ENCODE data around the gene CCNL2. TPM values are rescaled to one million over a fixed set of nuclear protein-coding genes. Genes with fewer than 3 reads are reported as not detected.

The CCNL2 gene
- total and polyA plus RNA-seq, 12 donors: 53.4 to 893 (median 168) TPM

- intact Hi-C loops (cut with DNase I): no loop called here
- 77 to 82% (median 79%) methylated on average over 2 to 8 of the region's 8 CpGs; no CpG with 5 or more reads in 1 of the 4 donors for WGBS, 4 donors
- DNase-seq: no peak
- no peaks in the 10 kb centered on the region for H3K4me1 ChIP-seq (replicated peaks in 1 of 2)
- H3K27me3 ChIP-seq: no peaks in the 10 kb centered on the region
- no peak overlapping the region for H3K4me3 ChIP-seq
- H3K27ac ChIP-seq: no peak overlapping the region
- no peaks in the 10 kb centered on the region for H3K9me3 ChIP-seq (replicated peaks in 1 of 3)
- TF ChIP-seq POLR2A (IDR thresholded peaks at IDR 0.05) (no peak), CTCF (IDR thresholded peaks at IDR 0.05) (no peak)
- peaks cover 0 to 12% of the 10 kb centered on the region in 2 donors for H3K36me3 ChIP-seq (replicated peaks in 1 of 2)
Measured at GRCh38 chr1:1381294-1381693, 17.8 kb downstream of the CCNL2 start.

- no peak for DNase-seq
- Histone ChIP-seq H3K36me3 (replicated peaks in 1 of 2) (peaks cover 0 to 8% of the 10 kb centered on the region in 2 donors), H3K9me3 (replicated peaks in 1 of 3) (no peaks in the 10 kb centered on the region), H3K27me3 (no peaks in the 10 kb centered on the region), H3K4me3 (no peak overlapping the region), H3K4me1 (replicated peaks in 1 of 2) (peaks cover 0 to 3% of the 10 kb centered on the region in 2 donors), H3K27ac (no peak overlapping the region)
- WGBS, 4 donors: 90 to 97% (median 90%) methylated on average over 6 to 16 of the region's 16 CpGs; no CpG with 5 or more reads in 1 of the 4 donors
- intact Hi-C loops (cut with DNase I): no loop called here
- TF ChIP-seq POLR2A (IDR thresholded peaks at IDR 0.05) (no peak), CTCF (IDR thresholded peaks at IDR 0.05) (no peak)
Measured at GRCh38 chr1:1380860-1381259, 18.3 kb downstream of the CCNL2 start.

- TF ChIP-seq POLR2A (IDR thresholded peaks at IDR 0.05): no peak
- TF ChIP-seq CTCF (IDR thresholded peaks at IDR 0.05): no peak
- H3K4me3 ChIP-seq: no peak overlapping the region
- no peaks in the 10 kb centered on the region for H3K9me3 ChIP-seq (replicated peaks in 1 of 3)
- H3K27ac ChIP-seq: no peak overlapping the region
- 91 to 97% (median 95%) methylated on average over 16 of the region's 16 CpGs for WGBS, 4 donors
- peaks cover 0 to 10% of the 10 kb centered on the region in 2 donors for H3K36me3 ChIP-seq (replicated peaks in 1 of 2)
- H3K4me1 ChIP-seq (replicated peaks in 1 of 2): peaks cover 7 to 20% of the 10 kb centered on the region in 2 donors
- intact Hi-C loops (cut with DNase I): no loop called here
- H3K27me3 ChIP-seq: no peaks in the 10 kb centered on the region
- no peak for DNase-seq
Measured at GRCh38 chr1:1377540-1378205, 21.5 kb downstream of the CCNL2 start.

- peak overlapping the region in 1 of 5 donors; percentile 94 for H3K27ac ChIP-seq
- no peak overlapping the region for H3K4me3 ChIP-seq
- H3K27me3 ChIP-seq: no peaks in the 10 kb centered on the region
- H3K36me3 ChIP-seq (replicated peaks in 1 of 2): peaks cover 0 to 10% of the 10 kb centered on the region in 2 donors
- WGBS, 4 donors: 86 to 93% (median 87%) methylated on average over 6 to 10 of the region's 10 CpGs
- DNase-seq: no peak
- intact Hi-C loops (cut with DNase I): no loop called here
- peaks cover 7 to 30% of the 10 kb centered on the region in 2 donors for H3K4me1 ChIP-seq (replicated peaks in 1 of 2)
- TF ChIP-seq CTCF (IDR thresholded peaks at IDR 0.05) (no peak), POLR2A (IDR thresholded peaks at IDR 0.05) (no peak)
- H3K9me3 ChIP-seq (replicated peaks in 1 of 3): no peaks in the 10 kb centered on the region
Measured at GRCh38 chr1:1376551-1377226, 22.4 kb downstream of the CCNL2 start.

Data from adrenal gland (tissue), 12 donors.